Tibial artery (tissue), 4 donors: ENCODE measurements around the gene SLC9A6.
A peak's percentile ranks its signal among the peaks of the same experiment; 100 is the strongest.

Experiments
- DNase-seq, 2 donors: peaks; one replicate each; pipeline ENCODE4 v3.0.0-alpha.2; 2019
- H3K27ac ChIP-seq, 2 donors: fragments of 200-600 bp; sonication (generic) in 1 of 2; 1 replicate in 1 of 2; 2 replicates in 1 of 2; pipeline ENCODE4 v1.5.1; 2018 to 2019; ENCODE audit warnings: mild to moderate bottlenecking in 1 of 2
- H3K27me3 ChIP-seq, 2 donors: fragments of 200-600 bp; sonication (generic) in 1 of 2; one replicate each; pipeline versions ENCODE4 v1.5.1 to v1.6.0; 2016 to 2019
- H3K36me3 ChIP-seq, 3 donors: fragments of 200-600 bp; sonication (generic) in 2 of 3; one replicate each; pipeline ENCODE4 v1.5.1; 2016 to 2019; ENCODE audit warnings: mild to moderate bottlenecking in 2 of 3
- H3K4me1 ChIP-seq, 4 donors: fragments of 200-600 bp; sonication (generic) in 2 of 4; 1 replicate in 3 of 4; 2 replicates in 1 of 4; pipeline ENCODE4 v1.5.1; 2016 to 2019
- H3K4me3 ChIP-seq, 2 donors: fragments of 200-600 bp; sonication (generic) in 1 of 2; 1 replicate in 1 of 2; 2 replicates in 1 of 2; pipeline ENCODE4 v1.5.1; 2018 to 2019; ENCODE audit warnings: mild to moderate bottlenecking in 2 of 2
- H3K9me3 ChIP-seq, 3 donors: fragments of 200-600 bp; sonication (generic) in 1 of 3; one replicate each; pipeline ENCODE4 v1.5.1; 2016 to 2019
- intact Hi-C: fragments of 100-400 bp; cut with DNase I; formaldehyde crosslinking; loops from one replicate; pipeline ENCODE4 v1.15.0; 2023; ENCODE audit warnings: low total_unique reads
- TF ChIP-seq, protein P1 (sequence below), 2 experiments: fragments of 200-600 bp in 1 of 2; fragments of 450-650 bp in 1 of 2; IDR thresholded peaks; one replicate each; pipeline ENCODE4 v1.5.1; 2017 to 2019; ENCODE audit warnings: antibody characterized with exemption in 2 of 2, mild to moderate bottlenecking in 1 of 2, moderate library complexity in 1 of 2

The SLC9A6 gene

DNA sequence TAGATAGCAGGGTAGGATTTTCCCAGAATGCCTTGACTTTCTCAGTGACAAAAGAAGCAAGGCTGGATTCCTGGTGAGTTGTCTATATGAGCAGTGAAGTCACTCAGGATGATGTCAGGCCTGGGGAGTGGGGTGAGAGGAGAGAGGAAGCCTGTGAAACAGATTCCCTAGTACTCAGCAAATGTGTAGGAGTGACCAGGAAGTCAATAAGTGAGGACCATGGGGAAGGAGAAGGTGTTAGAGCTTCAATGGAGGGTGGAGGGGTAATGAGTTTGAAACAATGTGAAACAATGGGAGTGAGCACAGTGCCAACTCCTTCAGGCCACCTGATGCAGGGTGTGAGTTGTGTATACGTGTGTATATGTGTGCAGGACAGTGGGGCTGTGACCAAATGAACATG is 2.4 kb upstream of the SLC9A6 start:
- Histone ChIP-seq H3K36me3 (no peaks in the 10 kb centered on the region), H3K27me3 (no peaks in the 10 kb centered on the region), H3K9me3 (no peaks in the 10 kb centered on the region), H3K4me1 (peaks cover 0 to 5% (median 0%) of the 10 kb centered on the region in 4 donors), H3K27ac (no peak overlapping the region), H3K4me3 (no peak overlapping the region)
- DNase-seq = no peak
- TF ChIP-seq, protein P1, sequence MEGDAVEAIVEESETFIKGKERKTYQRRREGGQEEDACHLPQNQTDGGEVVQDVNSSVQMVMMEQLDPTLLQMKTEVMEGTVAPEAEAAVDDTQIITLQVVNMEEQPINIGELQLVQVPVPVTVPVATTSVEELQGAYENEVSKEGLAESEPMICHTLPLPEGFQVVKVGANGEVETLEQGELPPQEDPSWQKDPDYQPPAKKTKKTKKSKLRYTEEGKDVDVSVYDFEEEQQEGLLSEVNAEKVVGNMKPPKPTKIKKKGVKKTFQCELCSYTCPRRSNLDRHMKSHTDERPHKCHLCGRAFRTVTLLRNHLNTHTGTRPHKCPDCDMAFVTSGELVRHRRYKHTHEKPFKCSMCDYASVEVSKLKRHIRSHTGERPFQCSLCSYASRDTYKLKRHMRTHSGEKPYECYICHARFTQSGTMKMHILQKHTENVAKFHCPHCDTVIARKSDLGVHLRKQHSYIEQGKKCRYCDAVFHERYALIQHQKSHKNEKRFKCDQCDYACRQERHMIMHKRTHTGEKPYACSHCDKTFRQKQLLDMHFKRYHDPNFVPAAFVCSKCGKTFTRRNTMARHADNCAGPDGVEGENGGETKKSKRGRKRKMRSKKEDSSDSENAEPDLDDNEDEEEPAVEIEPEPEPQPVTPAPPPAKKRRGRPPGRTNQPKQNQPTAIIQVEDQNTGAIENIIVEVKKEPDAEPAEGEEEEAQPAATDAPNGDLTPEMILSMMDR (IDR thresholded peaks at IDR 0.05) = no peak
- intact Hi-C loops = no loop called here

DNA sequence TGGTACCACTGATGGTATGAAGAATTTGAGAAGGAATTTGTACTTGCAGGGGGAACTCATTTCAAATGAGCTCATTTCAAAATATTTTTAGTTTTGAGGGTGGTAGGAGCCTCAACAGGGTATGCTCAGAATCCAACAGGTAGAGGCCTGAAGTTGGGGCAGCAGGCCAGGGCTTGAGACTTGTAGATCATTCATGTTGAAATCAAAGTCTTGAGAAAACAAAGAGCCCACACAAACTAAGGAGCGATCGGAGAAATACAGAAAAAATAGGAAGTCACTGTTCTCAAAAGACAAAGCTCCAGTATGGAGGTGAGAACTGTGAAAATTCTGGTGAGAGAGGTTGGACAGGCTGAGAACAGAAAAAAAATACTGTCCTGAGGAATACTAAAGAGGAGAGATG is 979 bp upstream of the SLC9A6 start:
- Histone ChIP-seq H3K27me3 (no peaks in the 10 kb centered on the region), H3K36me3 (no peaks in the 10 kb centered on the region), H3K4me3 (peak overlapping the region; percentile 64 to 82), H3K27ac (peak overlapping the region; percentile 77 to 81), H3K9me3 (no peaks in the 10 kb centered on the region), H3K4me1 (peaks cover 0 to 5% (median 1%) of the 10 kb centered on the region in 4 donors)
- no peak for DNase-seq
- TF ChIP-seq, protein P1 (IDR thresholded peaks at IDR 0.05) = no peak
- intact Hi-C loops = no loop called here

DNA sequence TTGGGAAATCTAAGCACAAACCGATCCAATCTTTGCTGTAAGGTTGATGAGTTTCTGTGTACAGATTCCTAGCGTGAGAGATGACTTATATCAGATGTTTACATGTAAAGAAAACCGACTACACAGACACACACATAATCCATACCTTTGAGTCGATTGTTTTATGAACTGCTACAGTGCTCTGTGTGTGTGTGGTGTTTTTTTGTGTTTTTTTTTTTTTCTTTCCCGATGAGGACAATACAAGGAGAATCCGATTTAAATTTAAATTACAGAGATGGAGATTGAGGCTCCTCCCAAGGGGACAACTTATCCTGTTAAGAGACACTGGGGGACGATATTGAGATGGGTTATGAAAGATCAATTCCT is 461 bp upstream of the SLC9A6 start:
- H3K27ac ChIP-seq = peak overlapping the region; percentile 77 to 81
- H3K4me3 ChIP-seq = peak overlapping the region; percentile 64 to 82
- DNase-seq = no peak
- peaks cover 0 to 5% (median 1%) of the 10 kb centered on the region in 4 donors for H3K4me1 ChIP-seq
- intact Hi-C loops = no loop called here
- no peaks in the 10 kb centered on the region for H3K27me3 ChIP-seq
- no peaks in the 10 kb centered on the region for H3K9me3 ChIP-seq
- TF ChIP-seq, protein P1 (IDR thresholded peaks at IDR 0.05) = no peak
- H3K36me3 ChIP-seq = no peaks in the 10 kb centered on the region

DNA sequence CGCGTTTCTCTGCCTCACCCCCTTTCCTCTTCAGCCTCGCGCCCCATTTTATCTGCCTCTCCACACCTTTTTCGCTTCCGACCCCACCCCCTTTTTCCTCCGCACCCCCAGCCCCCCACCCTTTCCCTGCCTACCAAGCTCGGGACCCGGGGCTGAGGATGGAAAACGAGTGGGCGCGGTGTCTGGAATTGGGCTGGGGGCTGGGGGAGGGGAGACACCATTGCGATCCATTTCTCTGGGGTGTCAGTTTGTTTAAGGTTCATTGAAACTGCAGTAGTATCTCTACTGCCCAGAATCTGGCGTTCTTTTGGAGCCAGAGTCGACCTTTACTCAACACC is 707 bp downstream of the SLC9A6 start:
- peak overlapping the region; percentile 77 to 81 for H3K27ac ChIP-seq
- peak overlapping the region; percentile 64 to 82 for H3K4me3 ChIP-seq
- intact Hi-C loops = no loop called here

DNA sequence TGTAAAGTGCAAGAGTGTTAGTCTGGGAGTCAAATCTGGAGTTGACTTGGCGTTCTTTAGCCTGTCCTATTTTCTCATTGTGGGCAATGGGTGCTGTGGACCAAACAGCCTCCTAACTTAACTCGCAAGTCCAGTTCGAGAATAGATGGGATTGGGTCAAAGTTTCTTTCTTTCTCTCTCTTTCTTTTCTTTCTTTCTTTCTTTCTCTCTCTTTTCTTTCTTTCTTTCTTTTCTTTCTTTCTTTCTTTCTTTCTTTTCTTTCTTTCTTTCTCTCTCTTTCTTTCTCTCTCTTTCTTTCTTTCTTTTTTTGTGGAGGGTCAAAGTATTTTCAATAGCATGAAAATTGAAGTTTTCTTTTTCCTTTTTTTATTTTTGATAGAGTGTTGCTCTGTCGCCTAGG is 3.0 kb downstream of the SLC9A6 start:
- no peak overlapping the region for H3K27ac ChIP-seq
- TF ChIP-seq, protein P1 (IDR thresholded peaks at IDR 0.05) = no peak
- no peaks in the 10 kb centered on the region for H3K9me3 ChIP-seq
- H3K27me3 ChIP-seq = no peaks in the 10 kb centered on the region
- H3K36me3 ChIP-seq = no peaks in the 10 kb centered on the region
- no peak for DNase-seq
- peaks cover 0 to 5% (median 1%) of the 10 kb centered on the region in 4 donors for H3K4me1 ChIP-seq
- intact Hi-C loops = no loop called here
- no peak overlapping the region for H3K4me3 ChIP-seq

More for the DNA sequence above, 707 bp downstream of the SLC9A6 start:
- H3K9me3 ChIP-seq = no peaks in the 10 kb centered on the region
- peaks cover 0 to 5% (median 1%) of the 10 kb centered on the region in 4 donors for H3K4me1 ChIP-seq
- no peaks in the 10 kb centered on the region for H3K27me3 ChIP-seq
- TF ChIP-seq, protein P1 (IDR thresholded peaks at IDR 0.05) = no peak
- DNase-seq = no peak
- H3K36me3 ChIP-seq = no peaks in the 10 kb centered on the region

DNA sequence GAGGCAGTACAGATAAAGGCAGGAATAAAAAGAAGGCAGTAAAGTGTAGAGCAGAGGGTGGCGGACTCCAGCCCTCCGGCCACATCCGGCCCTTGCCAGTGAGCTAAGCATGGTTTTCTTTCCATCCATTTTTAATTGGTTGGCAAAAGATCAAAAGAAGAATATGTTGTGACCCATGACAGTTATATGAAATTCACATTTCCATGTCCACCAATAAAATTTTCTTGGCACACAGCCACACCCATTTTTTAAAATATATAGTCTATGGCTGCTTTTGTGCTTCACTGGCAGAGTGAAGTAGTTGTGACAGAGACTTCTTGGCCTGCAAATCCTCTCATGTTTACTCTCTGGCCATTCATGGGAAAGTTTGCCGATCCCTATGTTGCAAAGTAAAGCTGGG is 29.8 kb downstream of the SLC9A6 start:
- Histone ChIP-seq H3K9me3 (no peaks in the 10 kb centered on the region), H3K36me3 (peaks cover 0 to 4% (median 0%) of the 10 kb centered on the region in 3 donors), H3K27me3 (no peaks in the 10 kb centered on the region), H3K27ac (no peak overlapping the region), H3K4me3 (no peak overlapping the region), H3K4me1 (no peaks in the 10 kb centered on the region)
- TF ChIP-seq, protein P1 (IDR thresholded peaks at IDR 0.05) = no peak
- no peak for DNase-seq
- intact Hi-C loops = no loop called here
